LHCN-M2 (cell line): Measurements from ENCODE around the gene PPTC7. TPM values are rescaled to one million over a fixed set of nuclear protein-coding genes. Genes with fewer than 3 reads are reported as not detected.
"Not testable (repeated sequence)": the region's sequence is repeated elsewhere in the genome, so short reads cannot be mapped to it uniquely, and the experiment has no call there.

Experiments
- DNase-seq: peaks from one replicate; pipeline ENCODE4 v3.0.0-alpha.2; 2012; ENCODE audit warnings: low read depth
- total RNA-seq: library from RNA; depleted of rRNA; stranded (reverse); fragments of >200 nt; gene quantifications from 2 replicates; pipeline ENCODE4 v1.2.3, GENCODE V29; 2014

PPTC7 gene
- total RNA-seq, 1 experiment from 2014 or later = 9.2 TPM

DNA sequence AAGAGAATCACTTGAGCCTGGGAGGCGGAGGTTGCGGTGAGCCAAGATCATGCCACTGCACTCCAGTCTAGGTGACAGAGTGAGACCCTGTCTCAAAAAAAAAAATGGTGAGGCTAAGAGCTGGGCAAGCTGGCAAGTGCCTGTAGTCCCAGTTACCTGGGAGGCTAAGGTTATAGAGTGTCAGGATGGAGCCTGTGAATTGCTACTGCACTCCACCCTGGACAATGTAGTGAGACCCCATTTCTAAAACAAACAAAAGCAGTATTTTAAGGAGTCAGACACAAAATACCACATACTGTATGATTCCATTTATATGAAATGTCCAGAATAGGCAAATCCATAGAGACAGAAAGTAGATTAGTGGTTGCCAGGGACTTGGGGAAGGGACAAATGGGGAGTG lies 4.0 kb upstream of the PPTC7 start:
- not testable (repeated sequence) for DNase-seq

- peak; percentile 45 for DNase-seq
Measured at GRCh38 chr12:110585231-110585799, 2.2 kb upstream of the PPTC7 start.

- DNase-seq = peak; percentile 35
Measured at GRCh38 chr12:110582276-110583136, 612 bp downstream of the PPTC7 start.

DNA sequence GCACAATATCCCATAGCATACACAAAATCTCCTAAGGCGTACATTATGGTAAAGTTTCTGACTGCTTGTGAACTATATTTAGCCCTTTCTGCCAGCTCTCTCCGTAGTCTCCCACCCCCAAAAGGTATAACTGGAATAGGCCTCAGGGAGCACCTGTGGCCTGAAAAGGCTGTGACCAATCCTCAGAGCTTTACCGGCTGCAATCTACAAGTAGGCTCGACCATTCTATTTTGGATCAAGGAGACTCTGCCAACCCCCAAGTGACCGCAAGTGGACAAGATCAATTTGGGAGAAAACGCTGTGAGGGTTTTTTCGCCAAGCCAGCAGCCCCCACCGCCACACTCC lies 1.2 kb downstream of the PPTC7 start:
- peak; percentile 13 for DNase-seq

- no peak for DNase-seq
Measured at GRCh38 chr12:110579535-110580253, 3.4 kb downstream of the PPTC7 start.

- no peak for DNase-seq
Measured at GRCh38 chr12:110578694-110579534, 4.2 kb downstream of the PPTC7 start.

GRCh38 chr12:110577864-110578693 lies 5.0 kb downstream of the PPTC7 start:
- DNase-seq = peak; percentile 91

DNA sequence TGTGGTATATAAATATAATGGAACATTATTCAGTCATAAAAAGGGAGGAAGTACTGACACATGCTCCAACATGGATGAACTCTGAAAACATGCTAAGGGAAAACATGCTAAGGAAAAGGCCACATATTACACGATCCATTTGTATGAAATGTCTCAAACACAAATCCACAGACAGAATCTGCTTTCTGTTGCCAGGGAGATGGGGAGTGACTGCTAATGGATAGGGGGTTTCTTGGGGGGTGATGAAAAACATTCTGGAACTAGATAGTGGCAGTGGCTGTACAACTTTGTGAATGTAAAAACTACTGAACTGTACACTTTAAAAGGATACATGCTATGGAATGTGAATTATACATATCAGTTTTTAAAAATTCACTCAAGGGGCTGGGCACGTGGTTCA lies 6.6 kb downstream of the PPTC7 start:
- no peak for DNase-seq

DNA sequence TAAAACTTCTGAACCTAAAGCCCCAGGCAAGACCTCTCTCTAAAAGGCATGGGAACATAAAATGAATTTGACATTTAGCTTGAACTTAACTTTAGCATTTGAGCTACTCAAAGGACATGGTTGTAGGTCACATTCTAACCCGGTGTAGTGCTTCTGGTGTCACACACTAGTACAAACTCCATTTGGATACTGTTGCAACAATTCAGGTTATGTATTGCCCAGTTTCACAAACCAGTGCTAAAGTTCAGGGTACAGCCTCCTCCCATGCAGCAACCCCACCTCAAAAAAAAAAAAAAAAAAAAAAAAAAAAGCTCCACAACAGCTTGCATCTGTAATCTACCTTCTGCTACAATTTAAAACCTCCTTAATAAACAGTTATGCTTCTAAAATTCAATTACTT lies 7.8 kb downstream of the PPTC7 start:
- DNase-seq = no peak

DNA sequence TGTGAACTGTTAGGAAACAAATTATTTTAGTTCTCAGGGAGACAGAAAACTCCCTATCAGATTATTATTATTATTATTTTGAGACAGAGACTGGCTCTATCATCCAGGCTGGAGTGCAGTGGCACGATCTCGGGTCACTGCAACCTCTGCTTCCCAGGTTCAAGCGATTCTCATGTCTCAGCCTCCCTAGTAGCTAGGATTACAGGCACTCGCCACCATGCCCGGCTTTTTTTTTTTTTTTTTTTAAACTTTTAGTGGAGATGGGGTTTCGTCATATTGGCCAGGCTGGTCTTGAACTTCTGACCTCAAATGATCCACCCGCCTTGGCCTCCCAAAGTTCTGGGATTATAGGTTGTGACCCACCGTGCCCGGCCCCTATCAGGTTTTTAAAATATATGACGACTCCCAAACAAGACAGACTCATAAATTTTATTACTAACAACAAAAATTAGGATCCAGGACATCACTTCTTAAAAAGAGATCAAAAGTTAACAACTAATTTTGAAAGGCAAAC lies 8.3 kb downstream of the PPTC7 start:
- DNase-seq = not testable (repeated sequence)

GRCh38 chr12:110574044-110574443 lies 9.1 kb downstream of the PPTC7 start:
- no peak for DNase-seq

- not testable (repeated sequence) for DNase-seq
Measured at GRCh38 chr12:110570798-110571197, 12.3 kb downstream of the PPTC7 start.

DNA sequence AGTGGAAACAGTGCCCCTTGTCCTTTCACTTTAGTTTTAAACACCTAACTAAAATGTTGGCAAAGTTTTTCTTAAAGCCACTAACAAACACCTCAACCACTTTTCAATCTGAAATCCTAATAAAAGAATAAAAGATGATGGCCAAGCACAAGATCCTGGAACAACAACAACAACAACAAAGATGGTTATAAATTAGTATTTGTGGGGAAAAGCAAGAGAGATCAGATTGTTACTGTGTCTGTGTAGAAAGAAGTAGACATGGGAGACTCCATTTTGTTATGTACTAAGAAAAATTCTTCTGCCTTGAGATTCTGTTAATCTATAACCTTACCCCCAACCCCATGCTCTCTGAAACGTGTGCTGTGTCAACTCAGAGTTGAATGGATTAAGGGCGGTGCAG lies 13.3 kb downstream of the PPTC7 start:
- DNase-seq = not testable (repeated sequence)

DNA sequence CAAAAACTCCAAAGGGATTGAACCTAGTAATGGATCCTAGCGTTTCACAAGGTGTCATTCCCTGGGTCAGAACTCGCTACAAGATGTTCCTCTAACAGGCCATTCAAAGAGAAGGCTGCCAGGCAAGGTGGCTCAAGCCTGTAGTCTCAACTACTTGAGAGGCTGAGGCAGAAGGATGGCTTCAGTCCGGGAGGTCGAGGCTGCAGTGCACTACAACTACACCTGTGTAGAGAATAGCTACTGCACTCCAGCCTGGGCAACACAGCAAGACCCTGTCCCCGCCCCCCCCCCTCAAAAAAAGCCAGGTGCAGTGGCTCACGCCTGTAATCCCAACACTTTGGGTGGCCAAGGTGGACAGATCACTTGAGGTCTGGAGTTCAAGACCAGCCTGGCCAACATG lies 14.4 kb downstream of the PPTC7 start:
- DNase-seq = no peak

DNA sequence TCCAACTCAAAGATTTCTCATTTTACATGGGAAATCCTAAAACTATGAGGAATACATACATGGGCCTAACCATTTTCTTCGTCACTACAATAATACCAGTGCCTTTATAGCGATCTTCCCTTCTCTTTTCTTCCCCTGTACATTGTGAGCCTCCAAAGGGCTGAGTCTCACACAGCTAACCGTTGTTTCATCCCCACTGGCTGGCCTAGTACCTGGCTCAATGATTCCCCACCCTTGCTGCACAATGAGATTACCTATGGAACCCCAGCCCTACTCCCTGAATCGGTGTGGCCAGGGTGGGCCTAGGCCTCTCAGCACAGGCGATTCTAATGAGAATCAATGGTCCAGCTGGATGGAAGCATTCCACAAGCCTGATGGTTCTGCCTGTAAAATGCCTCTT lies 16.1 kb downstream of the PPTC7 start:
- DNase-seq = no peak

DNA sequence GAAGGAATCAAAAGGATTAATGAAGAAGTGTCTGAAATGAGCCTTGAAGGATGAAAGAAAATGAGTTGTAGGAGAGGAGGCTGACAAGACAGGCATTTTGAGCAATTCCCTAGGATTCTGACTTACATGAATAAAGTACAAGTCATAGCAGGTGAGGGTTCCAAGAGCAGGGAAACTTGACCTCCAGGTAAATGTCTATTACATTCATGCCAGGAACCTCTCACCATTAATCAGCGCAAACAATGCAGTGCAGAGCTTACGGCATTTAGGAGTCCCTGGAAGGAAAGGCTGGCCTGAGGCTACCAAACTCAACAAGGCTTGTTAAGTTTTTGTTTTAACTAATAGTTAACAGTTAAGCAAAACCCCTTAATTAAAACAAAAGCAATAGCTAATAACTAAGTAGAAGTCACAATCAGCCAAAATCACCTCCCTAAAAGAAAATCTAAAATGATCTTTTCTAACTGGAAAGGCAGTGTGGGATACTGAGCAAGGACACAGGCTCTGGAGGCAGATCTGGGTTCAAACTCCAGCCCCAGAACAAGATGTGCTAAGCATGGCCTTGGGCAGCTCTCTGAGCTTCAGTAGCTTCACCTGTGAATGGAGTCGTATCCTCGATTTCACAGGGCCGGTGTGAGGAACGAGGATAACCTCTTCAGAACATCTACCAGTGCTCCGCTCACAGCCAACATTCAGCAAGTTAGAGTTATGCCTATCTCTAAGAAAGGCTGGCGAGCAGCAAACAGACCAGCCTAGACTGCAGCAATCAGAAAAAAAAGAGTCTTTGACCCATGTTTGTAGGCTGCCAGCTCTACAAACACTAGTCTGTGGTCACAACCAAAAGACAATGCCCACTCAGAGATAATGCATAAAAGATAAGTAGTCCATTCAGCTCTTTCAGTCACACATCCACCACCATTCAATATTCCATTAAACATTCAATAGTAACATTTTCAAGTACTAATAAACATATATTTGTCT lies 16.9 kb downstream of the PPTC7 start:
- DNase-seq = no peak

GRCh38 chr12:110564471-110564991 lies 18.6 kb downstream of the PPTC7 start:
- no peak for DNase-seq

DNA sequence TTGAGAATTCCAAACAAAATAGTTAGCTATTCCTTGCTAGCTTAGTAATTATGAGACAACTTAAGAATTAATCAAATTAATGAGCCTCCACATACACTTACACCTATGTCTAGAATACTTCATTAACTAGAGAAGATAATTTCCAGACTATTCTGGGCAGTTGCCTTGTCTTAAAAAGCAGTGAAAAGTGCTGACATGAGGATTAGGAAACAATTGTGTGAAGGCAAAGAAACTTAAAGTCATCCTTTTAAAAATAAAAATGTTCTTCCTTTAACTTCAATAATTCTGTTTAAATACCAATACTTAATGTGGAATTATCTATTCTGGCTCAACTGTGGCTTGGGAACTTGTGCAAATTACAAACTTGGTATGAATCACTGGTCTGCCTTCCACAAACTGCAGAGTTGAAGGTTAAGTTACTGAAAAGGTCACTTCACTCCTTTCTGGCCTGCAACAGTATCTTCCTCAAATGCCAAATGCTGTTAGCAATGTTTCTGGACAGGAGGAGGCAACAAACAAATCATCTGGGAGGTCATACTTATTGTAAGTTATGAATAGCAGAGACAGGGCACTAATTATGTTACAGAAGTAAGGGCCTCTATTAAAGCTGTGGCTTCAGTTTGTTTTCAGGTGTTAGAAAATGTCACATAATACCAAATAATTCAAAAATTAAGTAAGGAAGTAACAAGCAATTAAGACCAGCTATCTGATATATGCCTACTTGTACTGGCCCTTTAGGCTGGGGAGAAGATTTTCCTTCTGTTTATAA lies 19.2 kb downstream of the PPTC7 start:
- peak; percentile 64 for DNase-seq
